GM19372 (cell line): ENCODE measurements around the gene LUC7L.

ENCODE experiments used
- ATAC-seq: cut with Tn5 transposase; IDR thresholded peaks from one replicate; pipeline ENCODE4 v1.9.1; 2021; ENCODE audit warnings: mild to moderate bottlenecking, low read depth, moderate library complexity; ENCODE audit not compliant: unreplicated experiment

The LUC7L gene

GRCh38 chr16:152141-153128 is 76.8 kb downstream of the LUC7L start, which contains the start of gene HBZ:
TSS of gene HBZ (plus strand) at chr16:152644. CDS start at chr16:152910, 266 bp downstream.
- ATAC-seq: no peak

GRCh38 chr16:149024-149660 is 80.1 kb downstream of the LUC7L start:
- no peak for ATAC-seq

- ATAC-seq: no peak
Measured at GRCh38 chr16:146646-147045, 82.6 kb downstream of the LUC7L start.

- ATAC-seq: no peak
Measured at GRCh38 chr16:144797-145252, 84.4 kb downstream of the LUC7L start.

GRCh38 chr16:143456-143855 is 85.8 kb downstream of the LUC7L start:
- ATAC-seq: no peak

- ATAC-seq: no peak
Measured at GRCh38 chr16:143047-143446, 86.2 kb downstream of the LUC7L start.

- ATAC-seq: no peak
Measured at GRCh38 chr16:142405-142967, 86.8 kb downstream of the LUC7L start.

- ATAC-seq: no peak
Measured at GRCh38 chr16:140175-140857, 88.9 kb downstream of the LUC7L start.
